Skeletal muscle tissue (tissue), 4 donors: ENCODE results near the gene DDX31. TPM values are rescaled to one million over a fixed set of nuclear protein-coding genes. Genes with fewer than 3 reads are reported as not detected.
A peak's percentile ranks its signal among the peaks of the same experiment; 100 is the strongest.

Source experiments
- H3K27ac ChIP-seq: one replicate; pipeline ENCODE4 v1.7.0; 2013; ENCODE audit warnings: mild to moderate bottlenecking, low read depth, low read length, inconsistent platforms
- H3K27me3 ChIP-seq, 3 donors: one replicate each; pipeline ENCODE4 v1.7.0; 2013; ENCODE audit warnings: low read length in 3 of 3; ENCODE audit not compliant: control insufficient read depth in 3 of 3, insufficient read depth in 3 of 3
- H3K36me3 ChIP-seq, 3 donors: one replicate each; pipeline ENCODE4 v1.7.0; 2013; ENCODE audit warnings: low read length in 3 of 3; ENCODE audit not compliant: control insufficient read depth in 3 of 3, insufficient read depth in 3 of 3
- H3K4me1 ChIP-seq, 3 donors: one replicate each; pipeline ENCODE4 v1.7.0; 2013; ENCODE audit warnings: low read length in 3 of 3, mild to moderate bottlenecking in 3 of 3; ENCODE audit not compliant: control insufficient read depth in 3 of 3, insufficient read depth in 3 of 3
- H3K4me3 ChIP-seq, 3 donors: one replicate each; pipeline ENCODE4 v1.7.0; 2013; ENCODE audit warnings: low read length in 3 of 3
- H3K9ac ChIP-seq, 3 donors: one replicate each; pipeline ENCODE4 v1.7.0; 2013; ENCODE audit warnings: low read length in 3 of 3, mild to moderate bottlenecking in 3 of 3, moderate library complexity in 2 of 3, low read depth in 1 of 3
- H3K9me3 ChIP-seq, 3 donors: one replicate each; pipeline ENCODE4 v1.7.0; 2013; ENCODE audit warnings: low read length in 3 of 3; ENCODE audit not compliant: control insufficient read depth in 3 of 3
- total RNA-seq: library from RNA; depleted of rRNA; stranded (reverse); fragments of >200 nt; gene quantifications from one replicate; pipeline ENCODE4 v1.2.3, GENCODE V29; 2014
- donor health status: Osteomylitis.

DDX31 gene
- total RNA-seq, 1 donor from 2014 or later, result 6.3 TPM

DNA sequence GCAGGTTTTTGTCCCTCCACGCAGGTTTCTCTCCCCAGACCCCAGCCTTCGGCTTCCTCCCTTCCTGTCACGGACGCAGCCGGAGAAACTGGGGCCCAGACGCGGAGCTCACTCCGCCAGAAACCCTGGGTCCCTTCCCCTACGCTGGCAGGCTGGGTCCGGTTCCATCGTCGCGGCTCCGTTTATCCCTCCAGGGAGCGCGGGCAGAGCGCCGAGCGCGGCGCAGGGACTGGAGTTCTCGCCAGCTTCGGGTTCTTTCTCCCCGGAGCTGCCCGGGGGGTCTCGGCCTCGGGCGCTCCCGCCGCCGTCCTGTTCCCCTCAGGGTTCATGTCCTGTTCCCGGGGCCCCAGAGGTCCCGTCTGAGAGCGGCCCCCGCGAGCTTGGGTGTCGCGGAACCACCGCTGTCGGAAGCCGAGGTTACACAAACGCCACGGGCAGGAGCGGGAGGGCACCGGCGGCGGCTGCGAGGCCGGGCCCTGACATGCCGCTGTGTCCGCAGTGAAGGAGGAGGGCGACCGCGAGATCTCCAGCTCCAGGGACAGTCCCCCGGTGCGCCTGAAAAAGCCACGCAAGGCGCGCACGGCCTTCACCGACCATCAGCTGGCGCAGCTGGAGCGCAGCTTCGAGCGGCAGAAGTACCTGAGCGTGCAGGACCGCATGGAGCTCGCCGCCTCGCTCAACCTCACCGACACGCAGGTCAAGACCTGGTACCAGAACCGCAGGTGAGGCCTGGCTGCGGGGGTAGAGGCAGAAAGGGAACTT, 82.8 kb downstream of the DDX31 start:
- Histone ChIP-seq H3K27ac (no peak overlapping the region), H3K27me3 (peaks cover 74 to 90% (median 83%) of the 10 kb centered on the region in 3 donors), H3K9ac (no peak overlapping the region), H3K4me1 (peaks cover 0 to 2% (median 0%) of the 10 kb centered on the region in 3 donors), H3K9me3 (no peaks in the 10 kb centered on the region), H3K4me3 (no peak overlapping the region), H3K36me3 (no peaks in the 10 kb centered on the region)

DNA sequence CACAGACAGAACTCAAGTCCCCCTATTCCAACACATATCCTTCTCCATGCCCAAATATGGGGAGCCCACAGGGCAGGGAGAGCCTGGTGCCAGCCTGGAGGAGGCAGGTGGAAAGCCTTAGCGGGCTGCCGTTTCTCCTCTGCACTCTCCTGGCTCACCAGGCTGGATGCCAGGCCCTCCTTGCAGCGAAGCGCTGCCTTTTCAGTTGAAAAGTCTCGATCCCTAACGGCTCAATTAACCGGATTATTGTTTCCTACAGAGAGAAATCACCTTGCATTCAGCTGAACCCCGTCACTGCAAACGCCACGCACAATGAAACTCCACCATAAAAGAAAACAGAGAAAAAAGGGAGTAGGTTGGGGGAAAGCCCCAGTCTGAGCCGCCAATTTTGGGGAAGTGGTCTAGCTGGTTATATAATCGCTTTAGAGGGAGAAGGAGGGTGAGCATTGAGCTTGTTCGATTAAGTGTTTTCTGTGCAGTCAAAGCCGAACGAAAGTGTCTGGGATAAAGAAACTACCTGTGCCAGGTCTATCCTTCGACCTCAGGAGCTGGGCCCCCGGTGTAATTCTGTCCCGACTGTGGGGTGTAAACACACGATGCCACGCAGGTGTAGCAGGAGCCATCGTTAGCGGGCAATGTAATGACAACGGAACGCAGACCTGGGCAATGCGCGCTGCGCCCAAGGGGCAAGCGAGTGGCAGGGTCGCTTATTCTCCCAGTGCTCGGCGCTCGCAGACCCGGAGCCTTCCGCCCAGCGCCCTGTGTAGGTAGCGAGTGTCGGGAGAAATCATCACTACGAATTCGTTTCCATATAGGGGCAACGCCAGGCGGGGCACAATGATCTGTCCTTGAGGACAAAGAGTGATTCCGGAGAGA, 83.6 kb downstream of the DDX31 start:
- Histone ChIP-seq H3K9ac (no peak overlapping the region), H3K4me3 (no peak overlapping the region)

DNA sequence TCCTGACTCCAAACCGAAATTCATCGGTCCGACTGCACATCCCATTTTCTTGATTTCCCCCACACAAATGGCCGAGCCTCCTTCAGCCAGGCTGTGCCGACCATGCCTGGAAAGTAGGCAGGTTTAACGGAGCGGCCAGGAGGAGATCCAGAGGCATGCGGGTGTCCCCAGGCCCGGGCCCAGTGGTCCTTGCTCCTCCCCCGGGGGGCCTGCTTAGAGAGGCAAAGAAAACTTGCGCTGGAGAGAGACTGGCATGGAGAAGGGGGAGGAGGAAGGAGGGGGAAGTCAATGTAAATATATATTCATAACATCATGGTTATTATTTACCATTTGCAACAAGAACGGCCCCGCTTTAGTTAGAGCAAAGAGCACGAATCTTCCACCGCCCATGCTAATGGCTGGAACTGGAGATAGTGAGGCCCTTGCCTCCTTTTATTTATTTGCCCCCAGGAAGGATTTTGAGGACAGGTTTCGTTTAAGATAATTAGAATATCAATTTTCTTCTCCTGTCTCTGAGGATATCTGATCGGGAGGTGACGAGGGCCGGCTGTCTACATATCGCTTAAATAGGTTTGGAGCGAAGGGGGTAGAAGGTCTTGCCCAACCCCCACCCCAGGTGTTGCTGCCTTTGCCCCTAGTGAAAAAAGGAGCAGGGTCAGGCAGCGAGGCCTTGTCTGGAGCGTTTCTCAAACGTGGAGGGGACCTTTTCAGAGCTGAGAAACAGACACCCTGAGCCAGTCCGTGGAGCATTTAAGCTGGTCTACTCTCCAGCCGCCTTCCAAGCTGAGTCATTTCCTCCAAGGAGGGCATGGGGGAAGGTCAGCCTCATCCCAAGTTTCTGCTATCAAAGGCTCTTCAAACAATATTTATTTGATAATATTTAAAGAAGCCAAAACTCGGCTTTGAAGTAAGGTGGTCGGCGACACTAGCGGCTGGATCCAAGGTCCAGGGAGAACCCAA, 84.9 kb downstream of the DDX31 start:
- H3K9ac ChIP-seq, result no peak overlapping the region
- no peak overlapping the region for H3K4me3 ChIP-seq
- H3K4me1 ChIP-seq, result peaks cover 0 to 3% (median 2%) of the 10 kb centered on the region in 3 donors
- H3K27ac ChIP-seq, result no peak overlapping the region
- peaks cover 73 to 86% (median 85%) of the 10 kb centered on the region in 3 donors for H3K27me3 ChIP-seq
- no peaks in the 10 kb centered on the region for H3K36me3 ChIP-seq
- H3K9me3 ChIP-seq, result no peaks in the 10 kb centered on the region

More for the DNA sequence above, 83.6 kb downstream of the DDX31 start:
- H3K27ac ChIP-seq, result no peak overlapping the region
- H3K27me3 ChIP-seq, result peaks cover 67 to 84% (median 81%) of the 10 kb centered on the region in 3 donors
- peaks cover 0 to 2% (median under 1%) of the 10 kb centered on the region in 3 donors for H3K4me1 ChIP-seq
- no peaks in the 10 kb centered on the region for H3K9me3 ChIP-seq
- no peaks in the 10 kb centered on the region for H3K36me3 ChIP-seq

DNA sequence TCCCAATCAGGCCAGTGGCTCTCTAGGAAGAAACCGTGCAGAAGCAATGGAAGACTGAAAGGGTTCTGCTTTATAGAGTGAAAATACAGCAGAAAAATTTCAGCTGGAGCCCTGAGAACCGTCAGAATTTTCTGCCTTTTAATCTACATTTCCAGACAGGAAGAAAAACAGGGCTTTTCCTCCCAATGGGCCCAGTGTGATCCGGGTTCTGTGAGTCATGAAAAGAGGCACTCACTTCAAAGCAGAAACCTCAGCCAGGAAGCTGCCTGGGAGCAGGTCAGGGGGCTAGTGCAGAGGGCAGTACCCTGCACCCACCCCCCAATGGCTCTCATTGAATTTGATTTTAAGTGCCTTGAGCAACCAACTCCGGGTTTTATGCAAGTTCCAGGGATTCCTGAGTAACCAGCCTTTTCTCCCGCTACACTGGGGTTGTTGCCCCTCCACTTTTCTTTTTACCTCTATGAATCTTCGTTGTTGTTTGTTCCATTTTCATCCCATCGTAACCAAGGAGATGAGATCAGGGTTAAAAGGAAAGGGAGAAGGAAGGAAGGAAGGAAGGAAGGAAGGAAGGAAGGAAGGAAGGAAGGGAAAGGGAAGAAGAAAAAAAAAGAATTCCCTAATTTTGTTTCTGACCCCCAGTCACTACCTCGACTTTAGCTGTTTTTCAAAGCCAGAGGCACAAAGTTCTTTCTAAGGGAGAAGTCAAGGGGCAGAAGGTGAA, 86.0 kb downstream of the DDX31 start:
- no peak overlapping the region for H3K9ac ChIP-seq
- no peak overlapping the region for H3K27ac ChIP-seq
- no peaks in the 10 kb centered on the region for H3K36me3 ChIP-seq
- peaks cover 80 to 89% (median 85%) of the 10 kb centered on the region in 3 donors for H3K27me3 ChIP-seq
- no peaks in the 10 kb centered on the region for H3K9me3 ChIP-seq
- H3K4me3 ChIP-seq, result no peak overlapping the region
- peaks cover 0 to 3% (median 2%) of the 10 kb centered on the region in 3 donors for H3K4me1 ChIP-seq

DNA sequence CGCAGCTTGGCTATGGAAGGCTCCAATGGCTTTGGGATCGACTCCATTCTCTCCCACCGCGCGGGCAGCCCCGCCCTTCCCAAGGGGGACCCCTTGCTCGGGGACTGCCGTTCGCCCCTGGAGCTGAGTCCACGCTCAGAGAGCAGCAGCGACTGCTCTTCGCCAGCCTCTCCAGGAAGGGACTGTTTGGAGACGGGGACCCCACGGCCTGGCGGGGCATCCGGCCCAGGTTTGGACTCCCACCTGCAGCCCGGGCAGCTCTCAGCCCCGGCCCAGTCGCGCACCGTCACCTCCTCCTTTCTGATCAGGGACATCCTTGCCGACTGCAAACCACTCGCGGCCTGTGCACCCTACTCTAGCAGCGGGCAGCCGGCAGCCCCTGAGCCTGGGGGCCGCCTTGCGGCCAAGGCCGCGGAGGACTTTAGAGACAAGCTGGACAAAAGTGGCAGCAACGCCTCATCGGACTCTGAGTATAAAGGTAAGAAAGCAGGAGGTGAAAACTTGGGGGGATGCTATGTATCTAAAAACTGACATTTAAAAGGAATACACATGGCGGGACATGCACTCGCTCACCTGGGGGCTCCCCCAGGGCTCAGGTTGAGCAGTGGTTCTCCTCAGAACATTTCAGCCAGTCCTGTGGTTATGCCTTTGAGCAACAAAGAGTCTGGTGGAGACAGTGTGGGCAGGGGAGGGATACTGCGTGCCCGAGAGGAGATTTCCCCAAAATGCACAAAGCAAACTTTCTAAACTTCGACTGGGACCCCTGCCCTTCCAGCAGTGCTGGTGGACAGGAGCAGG, 86.8 kb downstream of the DDX31 start:
- no peak overlapping the region for H3K27ac ChIP-seq
- no peaks in the 10 kb centered on the region for H3K9me3 ChIP-seq
- peaks cover 0 to 3% (median 2%) of the 10 kb centered on the region in 3 donors for H3K4me1 ChIP-seq
- H3K4me3 ChIP-seq, result no peak overlapping the region
- H3K36me3 ChIP-seq, result no peaks in the 10 kb centered on the region
- peaks cover 80 to 89% (median 85%) of the 10 kb centered on the region in 3 donors for H3K27me3 ChIP-seq
- no peak overlapping the region for H3K9ac ChIP-seq

DNA sequence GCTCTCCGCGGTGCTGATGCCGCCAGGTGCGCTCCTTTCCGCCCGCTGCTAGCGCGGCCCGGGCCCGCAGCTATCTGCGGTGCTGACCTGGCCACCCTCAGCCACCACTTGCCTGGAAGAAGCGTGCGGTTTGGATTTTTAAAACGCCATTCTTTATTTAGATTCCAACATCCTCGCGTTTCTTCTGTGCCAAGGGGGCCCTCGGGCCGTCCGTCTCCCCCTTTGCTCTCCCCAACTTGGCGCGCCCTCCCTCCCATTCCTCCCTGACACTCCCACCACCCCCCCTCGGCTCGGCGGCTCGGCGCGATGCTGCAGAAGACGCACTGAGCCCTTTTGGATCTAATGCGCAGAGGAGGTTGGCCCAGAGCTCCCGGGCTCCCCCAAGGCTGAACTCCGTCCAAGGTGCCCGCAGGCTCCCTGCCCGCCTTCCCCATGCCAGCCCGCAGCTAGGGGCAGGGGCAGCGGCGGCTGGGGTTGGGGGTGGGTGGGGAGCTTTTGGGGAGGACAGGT, 87.5 kb downstream of the DDX31 start, which contains the start of gene BARHL1:
Gene BARHL1 (plus strand): TSS at position 331 of the 510 bp plus-strand sequence. CDS start 192 bp downstream, outside the sequence.
- Histone ChIP-seq H3K9me3 (no peaks in the 10 kb centered on the region), H3K36me3 (no peaks in the 10 kb centered on the region), H3K27ac (no peak within 1 kb of the TSS), H3K4me3 (peak within 1 kb of the TSS in 1 of 3 donors; percentile 12), H3K4me1 (peaks cover 0 to 7% (median 5%) of the 10 kb centered on the region in 3 donors), H3K9ac (no peak within 1 kb of the TSS), H3K27me3 (peaks cover 80 to 86% (median 85%) of the 10 kb centered on the region in 3 donors)

DNA sequence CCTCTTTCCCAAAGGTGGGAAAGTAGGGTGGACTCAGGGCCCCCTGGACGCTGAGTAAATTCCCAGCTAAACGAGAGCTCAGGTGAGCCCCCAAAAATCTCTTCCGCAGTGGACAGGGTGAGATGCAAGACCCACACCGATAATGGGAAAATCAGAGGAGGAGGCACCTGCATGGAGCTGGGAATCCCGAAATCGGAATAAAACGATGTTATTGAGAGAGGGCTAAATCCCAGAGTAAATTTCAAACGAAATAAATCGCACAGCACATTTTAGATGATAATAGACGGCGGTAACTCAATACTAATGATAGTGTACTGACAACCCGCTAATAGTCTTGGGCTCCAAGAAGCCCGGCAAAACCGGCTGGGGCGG, 90.4 kb downstream of the DDX31 start:
- H3K36me3 ChIP-seq, result no peaks in the 10 kb centered on the region
- no peak overlapping the region for H3K27ac ChIP-seq
- H3K9me3 ChIP-seq, result no peaks in the 10 kb centered on the region
- H3K4me1 ChIP-seq, result peaks cover 0 to 7% (median 6%) of the 10 kb centered on the region in 3 donors
- no peak overlapping the region for H3K4me3 ChIP-seq
- H3K27me3 ChIP-seq, result peaks cover 79 to 85% (median 84%) of the 10 kb centered on the region in 3 donors
- H3K9ac ChIP-seq, result no peak overlapping the region

DNA sequence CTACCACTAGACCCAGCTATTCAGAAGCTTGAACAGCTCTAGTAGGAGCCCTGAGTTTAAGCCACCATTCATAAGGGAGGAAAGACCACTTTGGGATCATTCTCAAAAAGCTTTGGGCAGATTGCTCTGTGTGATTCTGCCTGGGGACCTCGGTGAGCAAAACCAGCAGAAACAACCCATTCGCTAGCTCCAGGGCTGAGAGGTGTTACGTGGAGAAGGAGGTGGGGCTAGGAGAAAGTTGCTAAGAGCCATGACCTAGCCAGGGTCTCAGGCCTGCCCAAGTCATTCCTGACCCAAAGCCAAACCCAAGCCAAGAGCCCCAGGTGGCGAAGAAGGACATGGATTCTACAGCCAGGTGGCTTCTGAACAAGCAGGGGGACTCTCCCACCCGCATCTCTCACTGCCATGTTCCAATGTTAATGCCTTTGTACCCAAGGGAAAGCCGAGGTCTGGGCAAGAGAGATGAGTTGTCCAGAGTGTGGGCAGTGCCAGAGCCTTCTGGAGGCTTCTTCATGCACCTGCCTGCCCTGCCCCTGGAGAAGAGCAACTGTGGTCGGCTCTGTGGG, 91.3 kb downstream of the DDX31 start:
- no peaks in the 10 kb centered on the region for H3K9me3 ChIP-seq
- H3K27ac ChIP-seq, result no peak overlapping the region
- peaks cover 73 to 80% (median 79%) of the 10 kb centered on the region in 3 donors for H3K27me3 ChIP-seq
- no peak overlapping the region for H3K9ac ChIP-seq
- H3K4me1 ChIP-seq, result peaks cover 0 to 7% (median 6%) of the 10 kb centered on the region in 3 donors
- H3K36me3 ChIP-seq, result no peaks in the 10 kb centered on the region
- H3K4me3 ChIP-seq, result no peak overlapping the region
